ENCODE results near the gene FASN. TPM values are rescaled to one million over a fixed set of nuclear protein-coding genes. Genes with fewer than 3 reads are reported as not detected.

The FASN gene
- total and polyA plus RNA-seq, 2 of the 13 experiments (the other 11 are each of a cell fraction or from before 2014, with no cell fraction given): 51.7 to 101 TPM

DNA sequence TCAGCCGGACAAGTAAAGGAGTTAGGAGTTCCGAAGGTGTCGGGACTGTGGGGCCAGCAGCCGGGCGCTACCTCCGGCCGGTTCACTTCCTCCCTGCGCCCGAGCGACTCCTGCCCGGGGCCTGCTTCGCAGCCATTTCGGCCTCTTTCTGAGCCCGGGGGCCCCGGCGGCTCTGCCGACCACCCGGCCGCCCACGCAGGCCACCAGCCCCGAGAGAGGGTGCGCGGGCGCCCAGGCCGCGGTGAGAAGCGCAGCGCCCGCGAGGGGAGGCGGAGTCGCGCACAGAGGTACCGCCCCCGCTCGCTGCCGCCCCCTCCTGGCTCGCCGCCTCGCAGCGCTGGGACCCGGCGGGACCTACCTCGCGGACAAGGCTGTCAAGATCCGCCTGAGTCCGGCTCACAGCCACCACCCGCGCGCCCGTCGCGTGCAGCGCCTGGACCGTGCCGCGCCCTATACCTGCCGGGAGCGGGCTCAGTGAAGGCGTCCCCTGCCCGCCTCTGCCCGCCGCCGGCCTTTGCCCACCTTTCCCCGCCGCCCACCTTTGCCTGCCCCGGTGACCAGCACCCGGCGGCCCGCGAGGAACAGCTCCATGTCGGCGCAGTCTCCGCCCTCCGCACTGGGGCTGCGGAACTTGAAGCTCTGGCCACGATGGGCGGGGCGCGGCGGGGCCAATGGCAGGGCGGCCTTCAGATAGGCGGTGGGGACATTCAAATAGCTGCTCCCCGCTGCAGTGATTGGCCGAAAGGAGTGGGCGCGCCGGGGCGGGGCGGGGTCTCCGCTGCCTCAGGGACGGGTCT is 60.7 kb downstream of the FASN start, which contains the start of gene DCXR (continued):
- TF ChIP-seq ZNF44 (CRISPR knock-in tag; IDR thresholded peaks at IDR 0.05) (peak; percentile 94), EHMT2 (IDR thresholded peaks at IDR 0.05; ENCODE audit: borderline replicate concordance, low read depth, low read length) (no peak), ZBTB7A (CRISPR knock-in tag; IDR thresholded peaks at IDR 0.05) (no peak; the same call in none of the 2 replicates), ZFP36L1 (CRISPR knock-in tag; IDR thresholded peaks at IDR 0.05) (peak; percentile 94), NFYC (CRISPR knock-in tag; IDR thresholded peaks at IDR 0.05) (peak; percentile 89), GTF2F1 (IDR thresholded peaks at IDR 0.05; ENCODE audit: low read length) (no peak), ZNF232 (CRISPR knock-in tag; IDR thresholded peaks at IDR 0.05; ENCODE audit: borderline replicate concordance) (no peak), ZNF335 (CRISPR knock-in tag; IDR thresholded peaks at IDR 0.05) (peak; percentile 90; the same call in 1 of the 2 replicates), GTF3A (CRISPR knock-in tag; conservative IDR thresholded peaks at IDR 0.05) (peak; percentile 83; the same call in 1 of the 2 replicates), CEBPB (IDR thresholded peaks at IDR 0.05; ENCODE audit: borderline replicate concordance, low read depth, low read length) (no peak), SP4 (CRISPR knock-in tag; IDR thresholded peaks at IDR 0.05) (peak; percentile 96), ZNF549 (CRISPR knock-in tag; IDR thresholded peaks at IDR 0.05) (no peak), NKX3-1 (CRISPR knock-in tag; IDR thresholded peaks at IDR 0.05) (peak; percentile 73; the same call in 1 of the 2 replicates), ZNF180 (CRISPR knock-in tag; IDR thresholded peaks at IDR 0.05; ENCODE audit: borderline replicate concordance, low read depth) (no peak), SP5 (CRISPR knock-in tag; IDR thresholded peaks at IDR 0.05; ENCODE audit: borderline replicate concordance, low read depth) (peak; percentile 86), GATAD1 (CRISPR knock-in tag; IDR thresholded peaks at IDR 0.05) (peak; percentile 71; the same call in 1 of the 2 replicates), ARID2 (CRISPR knock-in tag; IDR thresholded peaks at IDR 0.05; ENCODE audit: borderline replicate concordance) (no peak), ZNF83 (CRISPR knock-in tag; IDR thresholded peaks at IDR 0.05; ENCODE audit: borderline replicate concordance) (peak; percentile 96; the same call in 1 of the 2 replicates), HMGA1 (CRISPR knock-in tag; conservative IDR thresholded peaks at IDR 0.05) (no peak), MTA1 (CRISPR knock-in tag; IDR thresholded peaks at IDR 0.05; ENCODE audit: borderline replicate concordance) (peak; percentile 78), LCORL (IDR thresholded peaks at IDR 0.05) (no peak), LCORL (CRISPR knock-in tag; IDR thresholded peaks at IDR 0.05) (peak; percentile 85; the same call in 1 of the 2 replicates), SRSF9 (IDR thresholded peaks at IDR 0.05; ENCODE audit: borderline replicate concordance, insufficient read depth, low read depth, low read length, poor library complexity, severe bottlenecking) (no peak), MEF2D (CRISPR knock-in tag; IDR thresholded peaks at IDR 0.05) (peak; percentile 29; the same call in 1 of the 2 replicates), ZIK1 (CRISPR knock-in tag; IDR thresholded peaks at IDR 0.05; ENCODE audit: borderline replicate concordance, low read depth) (peak; percentile 93)
- TF ChIP-seq, protein P1, sequence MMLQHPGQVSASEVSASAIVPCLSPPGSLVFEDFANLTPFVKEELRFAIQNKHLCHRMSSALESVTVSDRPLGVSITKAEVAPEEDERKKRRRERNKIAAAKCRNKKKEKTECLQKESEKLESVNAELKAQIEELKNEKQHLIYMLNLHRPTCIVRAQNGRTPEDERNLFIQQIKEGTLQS (CRISPR knock-in tag; IDR thresholded peaks at IDR 0.05): no peak; the same call in 1 of the 2 replicates
- TF ChIP-seq, protein P2, sequence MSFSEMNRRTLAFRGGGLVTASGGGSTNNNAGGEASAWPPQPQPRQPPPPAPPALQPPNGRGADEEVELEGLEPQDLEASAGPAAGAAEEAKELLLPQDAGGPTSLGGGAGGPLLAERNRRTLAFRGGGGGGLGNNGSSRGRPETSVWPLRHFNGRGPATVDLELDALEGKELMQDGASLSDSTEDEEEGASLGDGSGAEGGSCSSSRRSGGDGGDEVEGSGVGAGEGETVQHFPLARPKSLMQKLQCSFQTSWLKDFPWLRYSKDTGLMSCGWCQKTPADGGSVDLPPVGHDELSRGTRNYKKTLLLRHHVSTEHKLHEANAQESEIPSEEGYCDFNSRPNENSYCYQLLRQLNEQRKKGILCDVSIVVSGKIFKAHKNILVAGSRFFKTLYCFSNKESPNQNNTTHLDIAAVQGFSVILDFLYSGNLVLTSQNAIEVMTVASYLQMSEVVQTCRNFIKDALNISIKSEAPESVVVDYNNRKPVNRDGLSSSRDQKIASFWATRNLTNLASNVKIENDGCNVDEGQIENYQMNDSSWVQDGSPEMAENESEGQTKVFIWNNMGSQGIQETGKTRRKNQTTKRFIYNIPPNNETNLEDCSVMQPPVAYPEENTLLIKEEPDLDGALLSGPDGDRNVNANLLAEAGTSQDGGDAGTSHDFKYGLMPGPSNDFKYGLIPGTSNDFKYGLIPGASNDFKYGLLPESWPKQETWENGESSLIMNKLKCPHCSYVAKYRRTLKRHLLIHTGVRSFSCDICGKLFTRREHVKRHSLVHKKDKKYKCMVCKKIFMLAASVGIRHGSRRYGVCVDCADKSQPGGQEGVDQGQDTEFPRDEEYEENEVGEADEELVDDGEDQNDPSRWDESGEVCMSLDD (CRISPR knock-in tag; IDR thresholded peaks at IDR 0.05; ENCODE audit: borderline replicate concordance): no peak
- TF ChIP-seq, protein P3, sequence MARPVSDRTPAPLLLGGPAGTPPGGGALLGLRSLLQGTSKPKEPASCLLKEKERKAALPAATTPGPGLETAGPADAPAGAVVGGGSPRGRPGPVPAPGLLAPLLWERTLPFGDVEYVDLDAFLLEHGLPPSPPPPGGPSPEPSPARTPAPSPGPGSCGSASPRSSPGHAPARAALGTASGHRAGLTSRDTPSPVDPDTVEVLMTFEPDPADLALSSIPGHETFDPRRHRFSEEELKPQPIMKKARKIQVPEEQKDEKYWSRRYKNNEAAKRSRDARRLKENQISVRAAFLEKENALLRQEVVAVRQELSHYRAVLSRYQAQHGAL (CRISPR knock-in tag; IDR thresholded peaks at IDR 0.05; ENCODE audit: not compliant biosample characterization): no peak

Data from HepG2 (cell line).